T-helper 1 cell (primary cell): Measurements from ENCODE around the gene GLMP.

Source experiments
- DNase-seq, 5 donors: peaks; one replicate each; pipeline ENCODE4 v3.0.0-alpha.2; 2012 to 2020

GLMP gene

GRCh38 chr1:156247460-156248322 lies 47.8 kb downstream of the GLMP start, which contains the start of gene PAQR6:
Gene PAQR6 (minus strand): TSS chr1:156248056. CDS start chr1:156246731, 1,325 bp downstream.
- DNase-seq = no peak

GRCh38 chr1:156246781-156247459 lies 48.6 kb downstream of the GLMP start:
- DNase-seq = no peak

GRCh38 chr1:156246241-156246780 lies 49.2 kb downstream of the GLMP start:
- no peak for DNase-seq

- DNase-seq = peak in 3 of 5 donors; percentile 14 to 52 (median 24)
Measured at GRCh38 chr1:156245451-156246232, 49.8 kb downstream of the GLMP start.

- DNase-seq = no peak
Measured at GRCh38 chr1:156244712-156245111, 50.8 kb downstream of the GLMP start.

- DNase-seq = no peak
Measured at GRCh38 chr1:156244126-156244525, 51.4 kb downstream of the GLMP start.

- no peak for DNase-seq
Measured at GRCh38 chr1:156242738-156243137, 52.7 kb downstream of the GLMP start.
